Cortex of kidney (tissue), 1 donor: Measurements from ENCODE around the gene RPS14.
"Not testable (repeated sequence)": the region's sequence is repeated elsewhere in the genome, so short reads cannot be mapped to it uniquely, and the experiment has no call there.

ENCODE experiments used
- DNase-seq: peaks from one replicate; lab custom pipeline; 2025; lab: John Stamatoyannopoulos, UW

RPS14 gene

DNA sequence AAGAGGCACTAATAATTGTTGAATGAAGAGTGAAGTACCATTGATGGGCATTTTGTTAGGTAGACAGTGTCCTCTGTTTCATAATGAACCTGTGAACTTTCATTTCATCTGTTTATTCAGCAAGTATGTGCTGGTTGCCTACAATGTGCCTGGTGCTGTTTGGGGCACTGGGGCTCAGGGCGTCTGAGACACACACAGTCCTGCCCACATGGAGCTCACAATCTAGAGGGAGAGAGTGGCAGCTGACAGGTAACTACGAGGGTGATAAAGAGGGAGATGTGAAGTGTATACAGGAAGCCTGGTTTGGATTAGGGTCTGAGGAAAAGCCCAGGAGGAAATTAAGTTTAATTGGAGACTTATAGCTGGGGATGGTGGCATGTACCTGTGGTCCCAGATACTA, 29.9 kb upstream of the RPS14 start:
- no peak for DNase-seq

DNA sequence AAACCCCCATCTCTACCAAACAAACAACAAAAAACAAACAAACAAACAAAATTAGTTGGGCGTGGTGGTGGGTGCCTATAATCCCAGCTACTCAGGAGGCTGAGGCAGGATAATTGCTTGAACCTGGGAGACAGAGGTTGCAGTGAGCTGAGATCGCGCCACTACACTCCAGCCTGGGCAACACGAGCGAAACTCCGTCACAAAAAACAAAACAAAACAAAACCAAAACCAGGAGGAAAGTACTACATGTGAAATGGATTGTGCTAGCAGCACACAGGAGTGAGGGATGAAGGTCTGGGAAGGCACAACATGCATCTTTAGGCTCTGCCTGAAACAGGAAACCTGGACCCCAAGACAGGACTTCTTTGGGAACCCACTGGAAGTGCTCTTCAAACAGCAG, 27.0 kb upstream of the RPS14 start:
- DNase-seq = not testable (repeated sequence)

DNA sequence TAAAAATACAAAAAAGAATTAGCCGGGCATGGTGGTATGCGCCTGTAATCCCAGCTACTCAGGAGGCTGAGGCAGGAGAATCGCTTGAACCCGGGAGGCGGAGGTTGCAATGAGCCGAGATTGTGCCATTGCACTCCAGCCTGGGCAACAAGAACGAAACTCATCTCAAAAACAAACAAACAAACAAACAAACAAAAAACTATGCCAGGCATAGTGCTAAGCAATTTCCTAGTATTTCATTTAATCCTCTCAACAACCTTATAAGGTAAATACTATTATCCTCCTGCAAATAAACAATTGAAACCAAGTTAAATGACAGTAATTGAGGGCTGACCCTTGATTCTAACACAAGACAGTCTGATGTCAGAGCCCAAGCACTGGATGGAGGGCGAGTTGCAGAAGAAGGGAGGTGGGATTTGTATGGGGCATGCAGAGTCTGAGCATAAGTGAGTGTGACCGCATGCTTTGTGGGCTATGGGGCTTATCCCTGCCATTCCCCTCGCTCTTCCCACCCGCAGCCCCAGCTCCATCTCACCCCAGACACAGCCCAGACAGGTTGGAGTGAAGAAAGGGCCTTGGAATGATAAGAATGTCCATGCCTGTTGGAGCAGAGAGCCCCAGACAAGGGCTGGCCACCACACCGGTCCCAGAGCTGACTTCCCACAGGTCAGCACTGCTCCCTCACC, 24.3 kb upstream of the RPS14 start:
- no peak for DNase-seq

DNA sequence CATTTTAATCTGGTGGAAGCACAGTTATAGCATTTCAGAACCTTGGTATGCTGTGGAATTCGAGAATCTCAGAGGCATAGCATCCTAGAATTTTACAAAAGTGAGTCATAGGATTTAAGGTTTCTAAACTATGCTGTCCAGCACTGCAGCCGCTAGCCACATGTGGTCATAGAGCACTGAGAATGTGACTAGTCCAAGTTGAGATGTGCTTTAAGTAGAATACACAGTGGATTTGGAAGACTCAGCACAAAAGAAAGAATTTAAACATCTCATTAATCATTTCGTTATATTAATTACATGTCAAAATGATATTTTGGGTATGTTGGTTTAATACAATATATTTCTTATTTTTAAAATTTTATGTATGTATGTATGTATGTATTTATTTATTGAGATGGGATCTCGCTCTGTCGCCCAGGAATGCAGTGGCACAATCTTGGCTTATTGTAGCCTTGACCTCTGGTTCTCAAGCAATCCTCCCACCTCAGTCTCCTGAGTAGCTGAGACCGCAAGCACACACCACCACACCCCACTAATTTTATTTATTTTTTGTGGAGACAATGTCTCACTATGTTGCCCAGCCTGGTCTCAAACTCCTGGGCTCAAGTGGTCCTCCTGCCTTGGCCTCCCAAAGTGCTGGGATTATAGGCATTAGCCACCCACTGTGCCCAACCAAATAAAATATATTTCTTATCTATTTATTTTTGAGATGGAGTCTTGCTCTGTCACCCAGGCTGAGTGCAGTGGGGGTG, 20.4 kb upstream of the RPS14 start:
- DNase-seq = no peak

DNA sequence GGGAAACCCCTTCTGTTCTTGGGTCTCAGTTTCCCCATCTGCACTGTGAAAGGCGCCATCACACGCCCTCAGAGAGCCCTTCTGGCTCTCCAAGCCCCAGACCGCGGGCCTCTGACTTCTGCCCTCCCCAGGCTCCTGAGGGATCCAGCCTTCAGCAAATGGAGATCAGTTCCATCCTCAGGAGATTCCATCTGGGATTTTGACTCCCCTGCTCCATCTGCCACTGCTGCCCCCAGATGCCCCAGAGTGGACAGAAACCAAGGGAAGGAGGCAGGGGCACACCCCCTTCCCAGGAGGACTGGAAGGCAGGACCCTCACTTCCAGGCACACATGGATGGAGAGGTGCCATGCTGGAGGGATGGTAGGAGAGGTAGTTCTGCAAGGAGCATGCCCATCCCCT, 18.7 kb upstream of the RPS14 start:
- no peak for DNase-seq

DNA sequence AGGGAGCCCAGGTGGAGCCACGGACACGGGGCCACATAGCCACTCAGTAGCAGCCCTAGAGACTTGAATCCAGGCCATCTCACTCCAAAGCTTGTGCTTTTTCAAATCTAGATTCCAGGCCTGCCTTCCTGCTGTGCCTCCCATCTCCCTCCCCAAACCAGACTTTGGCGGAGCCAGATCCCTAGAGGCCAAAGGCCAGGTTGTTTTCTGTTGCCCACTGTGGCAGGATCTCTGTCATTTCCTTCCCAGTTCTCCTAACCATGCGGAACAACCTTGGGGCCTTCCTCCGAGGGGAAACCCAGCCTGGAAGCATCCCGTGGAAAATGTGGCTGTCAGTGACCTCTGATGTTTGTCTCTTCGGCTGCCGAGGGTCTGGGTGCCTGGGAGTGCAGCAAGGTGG, 16.4 kb upstream of the RPS14 start:
- no peak for DNase-seq

DNA sequence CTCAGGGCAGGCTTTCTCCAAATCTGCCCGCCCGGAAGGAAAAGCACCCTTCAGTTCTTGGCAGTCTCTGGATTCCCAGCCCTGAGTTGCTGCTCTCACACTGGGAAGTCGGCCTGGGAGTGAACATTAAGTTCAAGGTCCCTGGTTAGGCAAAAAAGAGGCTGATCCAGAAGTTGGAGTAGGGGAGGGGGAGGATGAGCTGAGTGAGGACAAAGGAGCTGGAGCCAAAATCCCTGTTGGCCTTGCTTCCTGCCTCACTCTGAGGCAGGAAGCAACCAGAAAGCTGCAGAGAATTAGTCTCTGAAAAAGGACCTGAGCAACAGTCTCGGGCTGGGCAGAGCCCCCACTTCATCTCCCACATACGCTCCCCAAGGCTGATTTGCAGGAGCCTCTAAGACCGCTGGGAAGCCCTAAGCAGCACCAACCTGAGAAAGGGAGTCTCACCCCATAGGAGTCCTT, 15.0 kb upstream of the RPS14 start:
- DNase-seq = no peak

DNA sequence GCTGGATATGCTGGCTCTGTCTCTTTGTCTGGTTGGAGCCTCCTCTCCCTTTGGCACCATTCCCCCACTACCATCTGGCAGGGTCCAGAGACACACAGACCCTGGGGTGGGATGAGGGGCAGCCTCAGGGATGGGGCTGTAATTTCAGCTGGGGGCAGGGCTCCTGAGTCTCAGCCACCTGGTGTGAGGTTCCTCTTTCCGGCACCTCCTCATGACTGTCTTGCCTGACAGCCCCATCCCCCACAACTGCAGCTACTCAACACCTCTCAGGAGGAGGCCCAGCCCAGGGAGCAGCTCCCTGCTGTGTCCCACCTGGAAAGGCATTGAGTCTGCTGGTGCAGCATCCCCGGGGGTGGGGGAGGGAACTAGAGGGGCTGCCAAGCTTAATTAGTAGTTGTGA, 11.7 kb upstream of the RPS14 start:
- no peak for DNase-seq

DNA sequence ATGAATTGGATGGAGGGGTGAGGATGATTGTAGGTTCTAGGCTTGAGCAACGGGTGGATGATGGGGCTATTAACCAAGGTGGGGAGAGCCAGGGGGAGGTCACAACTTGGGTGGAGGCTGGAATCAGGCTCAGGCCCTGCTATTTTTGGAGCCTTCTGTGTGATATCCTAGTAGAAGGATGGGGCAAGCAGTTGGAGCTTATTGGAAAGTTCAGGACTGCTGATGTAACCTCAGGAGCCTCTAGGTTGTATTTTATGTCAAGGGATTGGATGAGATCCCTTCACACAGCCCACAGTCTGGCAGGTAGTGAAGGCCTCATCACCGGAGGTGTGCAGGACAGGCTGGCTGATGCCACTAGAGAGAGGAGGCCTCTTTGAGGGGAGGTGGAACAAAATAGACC, 11.2 kb upstream of the RPS14 start:
- no peak for DNase-seq

DNA sequence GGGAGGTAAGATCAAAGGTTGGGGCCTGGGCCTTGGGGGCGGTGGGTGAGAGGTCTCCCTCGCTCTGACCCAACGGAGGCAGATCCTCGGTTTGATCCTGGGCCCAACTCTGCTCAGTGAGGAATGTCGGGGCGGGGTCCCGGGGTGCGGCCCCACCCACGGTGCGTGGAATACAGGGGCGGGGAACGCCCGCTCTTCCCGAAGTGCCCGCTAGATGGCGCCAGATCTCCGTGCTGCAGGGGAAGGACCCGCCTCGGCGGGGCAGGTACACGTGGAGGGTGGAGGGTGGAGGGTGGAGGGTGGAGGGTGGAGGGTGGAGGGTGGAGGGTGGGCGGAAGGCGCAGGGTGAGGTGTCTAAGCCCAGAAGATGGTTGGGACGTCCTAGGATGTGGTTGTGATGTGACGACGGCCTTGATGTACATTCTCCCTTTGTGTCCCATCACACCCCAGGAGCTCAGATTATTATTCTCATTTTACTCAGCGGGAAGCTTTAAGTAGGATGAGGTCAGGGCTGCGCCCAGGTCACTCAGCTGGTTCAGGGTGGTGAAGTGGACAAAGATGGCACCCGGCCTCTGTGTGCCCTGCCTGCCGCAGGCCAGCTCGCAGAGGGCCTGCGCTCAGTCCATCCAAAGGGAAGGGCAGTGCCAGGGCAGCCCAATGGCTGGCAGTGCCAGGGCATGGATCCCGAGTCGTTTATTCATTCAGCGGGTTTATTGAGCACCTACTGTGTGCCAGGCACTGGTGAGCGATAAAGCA, 9.4 kb upstream of the RPS14 start:
- no peak for DNase-seq

DNA sequence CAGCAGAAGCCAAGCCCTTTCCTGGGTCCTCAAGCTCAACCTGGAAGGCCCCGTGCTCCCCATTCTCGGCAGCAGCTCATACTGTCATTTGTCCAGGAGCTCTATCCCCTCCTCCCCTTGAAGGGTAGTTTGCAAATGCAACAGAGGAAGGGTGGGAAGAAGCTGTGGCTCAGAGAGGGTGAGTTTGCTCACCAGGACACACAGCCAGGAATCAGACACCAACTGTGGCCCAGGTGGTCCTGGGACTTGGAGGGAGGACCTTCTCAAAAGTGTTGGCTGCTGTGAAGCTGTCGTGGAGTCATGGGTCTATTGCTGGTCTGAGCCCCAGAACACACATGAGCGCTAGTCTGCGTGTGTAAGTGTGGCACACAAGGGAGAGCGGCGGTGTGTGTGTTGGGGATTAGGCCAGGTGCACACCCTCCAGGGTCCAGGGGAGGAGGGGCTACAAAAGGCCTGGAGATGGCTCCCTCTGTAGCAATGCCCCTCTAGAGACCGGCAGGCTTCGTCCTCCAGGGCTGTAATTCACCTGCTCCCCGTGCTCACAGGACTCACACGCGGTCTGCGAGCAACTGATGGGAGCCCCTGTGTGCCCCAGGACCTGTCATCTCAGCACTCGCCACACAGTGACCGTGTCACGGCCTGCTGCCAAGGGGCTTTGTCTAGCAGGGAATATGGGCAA, 8.2 kb upstream of the RPS14 start:
- DNase-seq = no peak

DNA sequence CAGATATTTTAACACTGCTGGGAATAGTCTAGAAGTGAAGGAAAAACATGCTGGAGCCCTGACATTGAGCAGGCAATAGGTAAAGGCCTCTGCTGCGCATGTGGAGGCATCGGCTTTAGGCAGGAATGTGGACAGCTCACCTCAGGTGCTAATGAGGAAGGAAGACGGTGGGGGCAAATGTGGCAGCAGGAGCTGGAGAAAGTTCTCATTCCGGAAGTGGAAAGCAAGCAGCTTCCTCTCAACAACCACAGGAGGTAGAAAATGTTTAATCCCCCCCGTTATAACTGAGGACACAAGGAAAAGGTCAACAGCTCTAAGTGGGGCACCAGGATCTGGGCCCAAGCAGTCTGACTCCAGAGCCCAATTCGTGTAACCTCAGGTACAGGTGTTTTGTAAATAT, 7.6 kb upstream of the RPS14 start:
- no peak for DNase-seq

DNA sequence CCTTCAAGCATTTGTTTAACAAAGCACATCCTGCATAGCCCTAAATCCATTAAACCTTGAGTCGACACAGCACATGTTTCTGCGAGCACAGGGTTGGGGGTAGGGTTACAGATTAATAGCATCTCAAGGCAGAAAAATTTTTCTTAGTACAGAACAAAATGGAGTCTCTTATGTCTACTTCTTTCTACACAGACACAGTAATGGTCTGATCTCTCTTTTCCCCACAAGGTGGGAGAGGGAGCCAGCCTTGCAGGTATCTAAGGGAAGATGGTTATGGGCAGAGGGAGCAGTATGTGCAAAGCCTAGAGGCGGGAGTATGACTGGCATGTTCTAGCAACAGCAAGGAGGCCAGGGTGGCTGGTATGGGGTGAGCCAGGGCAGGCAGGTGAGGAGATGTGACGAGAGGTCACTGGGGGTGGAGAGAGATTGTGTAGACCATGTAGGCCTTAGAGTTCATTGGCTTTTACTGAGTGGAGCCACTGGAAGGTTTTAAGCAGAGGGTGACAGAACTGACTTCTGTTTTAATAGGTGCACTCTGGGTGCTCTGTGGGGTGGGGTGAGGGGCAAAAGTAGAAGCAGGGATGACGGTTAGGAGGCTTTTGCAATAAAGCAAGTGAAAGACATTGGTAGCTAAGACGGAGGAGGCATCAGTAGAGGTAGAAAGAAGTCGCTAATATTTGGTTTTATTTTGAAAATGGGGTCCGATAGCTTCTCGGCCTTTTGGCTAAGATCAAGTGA, 5.1 kb upstream of the RPS14 start:
- no peak for DNase-seq

DNA sequence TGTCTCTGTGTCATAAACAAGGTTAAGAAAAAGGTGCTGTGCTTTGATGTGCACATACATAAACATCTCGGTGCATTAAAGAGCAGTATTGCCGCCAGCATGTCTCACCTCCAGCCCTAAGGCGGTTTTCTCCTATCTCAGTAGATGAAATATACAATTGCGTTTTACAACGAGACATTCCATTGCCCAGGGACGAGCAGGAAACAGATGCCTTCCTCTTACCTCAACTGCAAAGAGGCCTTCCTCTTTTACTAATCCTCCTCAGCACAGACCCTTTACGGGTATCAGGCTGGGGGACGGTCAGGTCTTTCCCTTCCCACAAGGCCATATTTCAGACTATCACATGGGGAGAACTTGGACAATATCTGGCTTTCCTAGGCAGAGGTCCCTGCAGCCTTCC, 4.5 kb upstream of the RPS14 start:
- not testable (repeated sequence) for DNase-seq

DNA sequence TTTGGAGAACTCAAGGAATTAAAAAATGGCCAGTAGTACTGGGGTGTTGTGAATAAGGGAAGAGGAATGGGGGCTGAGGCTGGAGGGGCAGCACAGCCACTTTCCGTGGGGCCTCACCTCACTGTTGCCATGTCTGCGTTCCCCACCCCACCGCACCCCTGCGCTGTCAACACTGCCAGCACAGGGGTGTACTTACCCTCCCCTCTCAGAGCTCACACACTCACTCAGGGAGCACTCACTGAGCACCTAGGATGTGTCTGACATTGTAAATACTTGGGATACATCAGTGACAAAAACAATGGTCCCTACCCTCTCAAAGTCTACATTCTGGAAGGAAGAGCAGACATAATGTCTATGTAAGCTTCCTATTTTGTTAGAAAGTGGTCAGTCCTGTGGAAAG, 3.4 kb upstream of the RPS14 start:
- no peak for DNase-seq

DNA sequence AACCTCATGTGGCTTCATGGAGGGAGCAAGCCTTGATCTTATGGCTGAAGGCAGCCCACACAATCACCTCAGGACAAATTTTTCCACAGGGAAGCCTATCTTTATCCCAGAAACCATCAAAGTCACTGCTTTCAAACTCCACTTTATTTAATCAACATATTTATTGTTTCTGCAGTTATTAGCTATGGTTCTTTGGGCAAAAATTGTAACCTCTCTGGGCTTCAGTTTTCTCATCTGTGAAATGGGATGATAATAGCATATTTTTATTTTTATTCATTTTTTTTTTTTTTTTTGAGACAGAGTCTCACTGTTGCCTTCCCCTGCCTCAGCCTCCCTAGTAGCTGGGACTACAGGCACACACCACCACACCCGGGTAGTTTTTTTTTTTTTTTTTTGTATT, 2.1 kb upstream of the RPS14 start:
- no peak for DNase-seq

DNA sequence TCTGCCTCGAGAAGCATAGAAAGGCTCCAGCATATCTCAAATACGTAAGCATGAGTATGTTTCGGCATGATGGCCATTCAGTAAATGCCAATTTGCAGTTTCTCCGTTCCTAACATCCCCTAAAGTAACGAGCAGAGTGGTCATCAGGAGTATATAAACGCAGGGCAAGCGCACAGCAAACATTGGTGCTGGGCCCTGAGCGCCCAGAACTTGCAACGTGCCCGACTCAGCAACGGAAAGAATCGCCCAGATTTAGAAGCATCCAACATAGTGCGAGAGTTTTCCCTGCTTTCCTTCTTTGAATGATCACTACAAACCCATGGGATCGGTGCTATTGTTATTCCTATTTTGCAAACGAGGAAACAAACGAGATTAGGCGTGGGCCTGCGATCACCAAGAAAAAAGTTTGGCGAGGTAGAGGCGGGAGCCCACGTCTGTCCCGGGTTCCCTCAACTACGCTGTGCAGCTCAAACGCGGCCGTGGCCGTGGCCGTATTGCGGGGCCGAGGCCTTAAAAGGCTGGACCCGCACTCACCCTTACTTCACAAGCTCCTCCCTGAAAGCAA, 505 bp downstream of the RPS14 start:
- DNase-seq = no peak

DNA sequence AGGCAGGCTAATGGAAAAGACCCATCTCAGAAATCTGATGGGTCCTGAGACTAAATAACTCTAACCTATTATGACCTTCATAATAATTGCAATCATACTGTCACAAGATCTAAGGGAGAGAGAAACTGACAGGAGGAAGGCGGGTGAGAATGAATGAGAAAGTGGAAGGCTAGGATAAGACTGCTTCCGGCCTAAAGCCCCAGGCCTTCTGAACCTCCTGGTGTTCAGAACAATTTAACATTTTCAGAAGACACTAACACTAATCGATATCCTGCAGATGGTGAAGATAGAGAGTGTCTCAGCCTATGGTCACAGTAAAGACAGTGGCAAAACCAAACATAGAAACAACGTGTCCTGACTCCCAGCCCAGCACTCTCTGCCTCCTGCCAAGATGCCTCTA, 1.2 kb downstream of the RPS14 start:
- no peak for DNase-seq

DNA sequence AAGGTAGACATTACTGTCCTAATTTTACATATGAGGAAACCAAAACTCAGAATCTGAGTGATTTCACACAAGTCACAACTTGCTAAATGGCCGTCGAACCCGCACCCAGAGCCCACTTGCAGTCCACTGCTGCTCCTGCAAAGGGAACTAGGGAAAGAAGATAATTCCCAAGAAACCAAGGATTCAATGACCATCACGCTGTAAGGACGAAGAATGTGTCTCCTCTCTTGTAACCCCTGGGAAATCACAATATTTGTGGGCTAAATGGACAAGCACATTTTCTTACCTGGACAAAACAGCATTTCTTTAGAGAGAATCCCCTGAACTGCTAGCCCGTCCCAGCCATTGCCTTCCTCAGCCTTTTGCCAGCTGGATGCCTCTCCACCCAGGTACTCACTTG, 2.4 kb downstream of the RPS14 start:
- DNase-seq = no peak

DNA sequence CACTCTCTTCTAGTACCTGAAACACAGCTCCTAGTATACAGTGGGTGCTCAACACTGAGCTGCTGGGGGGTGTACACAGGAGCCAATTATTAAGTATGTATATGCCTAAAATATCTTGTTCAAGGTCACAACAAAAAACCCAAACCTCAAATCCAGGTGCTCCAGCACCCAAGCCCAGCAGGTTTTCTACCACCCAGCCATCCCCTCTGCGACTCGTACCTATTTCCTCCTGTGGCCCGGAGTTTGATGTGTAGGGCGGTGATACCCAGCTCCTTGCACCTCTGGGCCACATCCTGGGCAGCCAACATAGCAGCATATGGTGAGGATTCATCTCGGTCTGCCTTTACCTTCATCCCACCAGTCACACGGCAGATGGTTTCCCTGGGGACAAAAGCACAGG, 3.0 kb downstream of the RPS14 start:
- no peak for DNase-seq

DNA sequence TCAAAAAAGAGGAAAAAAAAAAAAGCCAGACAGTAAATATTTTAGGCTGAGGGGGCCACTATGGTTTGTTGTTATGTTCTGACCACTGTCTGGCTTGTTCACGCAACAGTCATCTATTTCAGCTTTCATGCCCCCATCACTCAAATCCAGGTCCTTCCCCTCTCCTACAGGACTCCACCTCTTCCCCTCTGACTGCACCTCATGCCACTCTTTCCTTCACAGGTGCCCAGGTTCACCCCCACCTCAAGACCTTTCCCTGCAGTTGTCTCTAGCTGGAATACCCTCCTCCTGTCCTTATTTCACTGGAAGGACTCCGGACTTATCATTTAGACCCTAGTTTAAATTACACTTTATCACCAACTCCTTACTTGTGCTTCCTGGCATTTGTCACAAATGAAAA, 3.5 kb downstream of the RPS14 start:
- no peak for DNase-seq

DNA sequence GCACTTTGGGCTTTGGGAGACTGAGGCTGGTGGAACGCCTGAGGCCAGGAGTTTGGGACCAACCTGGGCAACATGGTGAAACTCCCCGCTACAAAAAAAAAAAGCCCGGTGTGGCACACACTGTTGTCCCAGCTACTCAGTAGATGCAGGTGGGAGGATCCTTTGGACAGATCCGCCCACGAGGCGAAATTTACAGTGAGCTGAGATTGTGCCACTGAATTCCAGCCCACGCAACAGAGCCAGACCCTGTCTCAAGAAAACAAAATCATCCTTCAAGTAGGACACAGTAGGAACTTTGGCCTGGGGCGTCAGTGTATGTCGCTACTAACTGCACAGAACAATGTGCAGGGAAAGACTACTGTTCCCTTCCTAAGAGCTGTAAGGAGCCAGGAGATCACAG, 4.8 kb downstream of the RPS14 start:
- DNase-seq = no peak
